Skin of body (tissue), 2 donors: ENCODE measurements around the gene SLC7A10. TPM values are rescaled to one million over a fixed set of nuclear protein-coding genes. Genes with fewer than 3 reads are reported as not detected.
"Not testable (repeated sequence)": the region's sequence is repeated elsewhere in the genome, so short reads cannot be mapped to it uniquely, and the experiment has no call there.

Experiments
- DNase-seq: peaks from one replicate; lab custom pipeline; 2025; lab: John Stamatoyannopoulos, UW
- total RNA-seq: library from RNA; depleted of rRNA; stranded (reverse); fragments of >200 nt; gene quantifications from one replicate; pipeline ENCODE4 v1.2.3, GENCODE V29; 2014

The SLC7A10 gene
- total RNA-seq, 1 donor from 2014 or later, result 9.7 TPM

DNA sequence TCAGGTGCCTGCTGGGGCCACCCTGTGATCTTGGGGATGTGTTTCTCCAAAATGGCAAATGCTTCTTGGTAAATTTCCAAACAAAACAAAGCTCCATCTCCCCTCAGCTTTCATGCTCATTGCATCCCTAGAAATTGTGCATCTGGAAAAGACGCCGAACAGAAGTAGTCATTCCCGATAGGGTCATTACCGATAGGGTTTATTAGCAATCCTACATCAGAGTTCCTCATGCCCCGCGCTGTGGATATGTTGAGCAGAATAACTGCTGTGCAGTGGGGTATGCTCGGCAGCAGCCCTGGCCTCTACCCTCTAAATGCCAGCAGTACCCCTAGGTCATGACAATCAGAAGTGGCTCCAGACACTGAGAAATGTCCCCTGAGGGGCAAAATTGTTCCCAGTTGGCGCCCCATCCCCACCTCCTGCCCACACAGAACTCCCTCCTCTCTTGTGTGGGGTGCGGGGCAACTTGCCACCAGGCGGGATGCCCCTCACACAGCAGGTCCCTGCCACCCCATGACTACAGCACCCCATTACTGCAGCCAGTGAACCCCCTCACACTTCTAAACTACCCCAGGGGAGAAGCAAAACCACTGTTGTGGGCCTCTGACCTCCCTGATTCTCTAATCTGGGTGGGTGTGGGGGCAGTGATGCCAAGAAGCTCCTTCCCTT, 13.0 kb upstream of the SLC7A10 start:
- DNase-seq, result no peak

DNA sequence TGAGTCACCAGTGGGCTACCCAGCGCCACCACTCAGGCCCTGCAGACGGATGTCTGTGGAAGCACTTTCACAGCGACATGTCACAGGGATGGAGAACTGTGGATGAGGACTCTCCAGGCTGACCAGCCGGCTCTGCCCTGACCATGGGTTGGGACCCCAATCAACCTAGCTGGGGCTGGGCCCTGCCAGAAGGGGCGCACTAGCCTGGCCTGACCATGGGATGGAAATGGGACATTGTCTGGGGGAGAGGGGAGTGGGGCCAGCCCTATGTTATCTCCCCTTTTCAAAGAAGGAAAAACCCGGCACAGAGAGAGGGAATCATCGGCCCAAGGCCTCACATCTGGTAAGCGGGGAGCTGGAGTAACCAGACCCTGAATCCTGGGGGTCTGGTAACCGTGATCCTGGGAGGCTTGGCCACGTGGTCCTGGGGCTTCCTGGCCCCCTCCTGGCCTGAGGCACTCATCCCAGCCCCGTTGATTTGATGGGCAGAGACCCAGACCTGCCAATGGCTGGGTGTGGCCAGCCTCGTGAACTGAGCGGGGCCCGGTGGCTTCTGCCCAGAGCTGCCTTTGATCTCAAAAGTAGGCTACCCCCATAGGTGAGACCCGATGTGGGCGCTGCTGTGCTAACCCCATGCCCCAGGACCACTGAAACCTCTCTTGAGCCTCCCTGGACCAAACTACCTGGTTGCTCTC, 11.2 kb upstream of the SLC7A10 start:
- no peak for DNase-seq

DNA sequence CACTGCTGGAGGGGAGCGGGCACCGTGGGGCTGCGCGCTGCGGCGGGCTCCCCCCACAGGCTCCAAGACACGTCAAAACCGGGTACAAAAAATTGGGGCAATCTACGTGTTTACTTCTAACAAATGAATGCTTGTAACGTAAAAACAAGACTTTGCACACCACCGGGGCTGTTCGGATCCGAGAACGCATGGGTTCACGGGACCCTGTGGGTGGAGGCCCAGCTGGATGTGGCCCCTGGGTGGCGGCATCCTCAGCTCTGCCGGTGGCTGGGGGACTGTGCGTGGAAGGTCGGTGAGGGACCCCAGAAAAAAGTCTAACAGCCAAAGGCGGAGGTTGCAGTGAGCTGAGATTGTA, 10.3 kb upstream of the SLC7A10 start:
- DNase-seq, result no peak

DNA sequence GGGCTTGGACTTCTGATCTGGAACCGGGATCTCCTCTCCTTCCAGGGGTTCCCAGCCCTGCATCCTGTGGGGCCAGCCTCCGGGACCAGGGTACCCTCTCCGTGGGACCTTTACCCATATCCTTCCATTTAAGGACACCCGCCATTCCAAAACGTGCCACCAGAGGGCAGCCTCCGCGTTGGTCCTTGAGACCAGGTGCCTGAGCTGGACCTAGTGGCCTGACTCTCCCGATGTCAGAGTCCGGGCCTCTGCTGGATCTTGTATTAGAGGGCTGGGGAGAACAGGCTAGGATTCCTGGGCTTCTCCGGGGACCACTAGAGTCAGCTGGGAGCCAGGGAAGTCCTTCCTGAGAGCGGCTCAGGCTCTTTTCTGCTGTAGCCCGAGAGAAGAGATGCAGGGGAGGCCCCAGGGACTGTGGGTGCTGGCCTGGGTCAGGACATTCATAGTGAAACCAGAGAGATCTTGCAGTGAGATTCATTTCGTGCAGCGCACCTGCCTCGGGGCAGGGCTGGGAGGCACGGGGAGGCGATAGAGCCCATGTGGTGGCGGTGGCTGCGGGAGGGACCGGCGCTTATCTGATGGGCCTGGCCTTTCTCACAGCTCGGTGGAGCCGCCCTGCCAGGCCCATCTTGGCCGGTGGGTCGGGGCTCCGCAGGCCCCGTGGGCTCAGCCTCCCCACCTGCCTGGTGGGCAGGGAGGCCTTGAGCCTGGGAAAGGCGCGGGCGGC, 9.8 kb upstream of the SLC7A10 start:
- peak; percentile 18 for DNase-seq

DNA sequence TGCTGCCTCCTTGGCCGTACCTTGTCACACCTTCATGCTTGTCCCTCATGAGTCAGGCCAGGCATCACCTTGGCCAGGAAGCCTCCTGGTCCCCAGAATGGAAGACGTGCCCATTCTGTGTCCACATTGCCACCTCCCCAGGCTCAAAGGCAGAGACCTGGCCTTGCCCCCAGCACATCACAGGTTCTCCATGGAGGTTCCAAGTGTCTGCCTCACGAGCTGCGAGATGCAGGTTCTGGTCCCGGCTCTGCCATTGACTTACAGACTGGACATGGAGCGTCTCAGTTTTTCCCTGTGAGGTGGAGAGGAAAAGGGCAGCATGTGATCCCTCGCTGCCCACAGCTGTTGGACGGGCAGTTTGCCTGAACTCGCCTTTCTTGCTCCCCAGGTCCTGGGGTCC, 9.1 kb upstream of the SLC7A10 start:
- no peak for DNase-seq

DNA sequence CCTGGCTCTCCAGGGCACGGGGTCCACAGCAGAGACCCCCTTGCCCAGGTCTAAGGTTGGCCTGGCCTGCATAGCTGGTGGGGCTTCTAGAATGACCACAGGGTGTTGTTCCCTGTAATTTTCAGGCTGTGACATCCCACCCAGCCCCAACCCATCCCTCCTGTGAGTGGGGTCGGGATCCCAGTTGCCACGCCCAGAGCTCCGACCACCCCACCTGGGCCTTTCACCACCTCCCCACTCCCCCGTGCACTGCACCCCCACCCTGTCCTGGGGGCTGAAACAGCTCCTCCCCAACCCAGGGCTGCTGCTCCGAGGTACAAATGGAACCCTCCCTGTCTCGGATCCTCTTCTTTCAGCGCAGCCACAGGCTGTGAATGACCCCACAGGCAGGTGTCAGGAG, 8.4 kb upstream of the SLC7A10 start:
- DNase-seq, result no peak

DNA sequence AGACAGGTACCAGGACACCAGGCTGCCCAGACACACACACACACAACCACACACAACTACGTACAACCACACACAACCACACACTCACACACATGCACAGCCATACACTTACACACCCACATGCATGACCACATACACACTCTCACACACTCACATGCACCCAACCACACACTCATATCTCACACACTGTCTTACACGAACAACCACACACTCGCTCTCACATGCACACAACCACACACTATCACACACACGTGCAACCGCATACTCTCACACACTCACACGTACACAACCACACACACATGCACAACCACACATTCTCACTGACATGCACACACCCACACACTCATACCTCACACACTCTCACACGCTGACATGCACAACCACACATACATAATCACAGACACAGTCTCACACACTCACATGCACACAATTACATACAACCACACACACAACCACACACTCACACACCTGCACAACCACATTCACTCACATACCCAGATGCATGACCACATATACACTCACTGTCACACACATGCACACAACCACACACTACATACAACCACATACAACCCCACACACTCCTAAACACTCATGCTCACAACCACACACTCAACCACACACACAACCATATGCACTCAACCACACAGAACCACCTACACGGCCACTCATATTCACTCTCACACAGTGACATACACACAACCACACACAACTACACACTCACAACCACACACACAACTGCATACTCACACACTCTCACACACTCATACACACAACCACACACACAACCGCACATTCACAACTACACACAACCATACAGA, 7.6 kb upstream of the SLC7A10 start:
- DNase-seq, result no peak

DNA sequence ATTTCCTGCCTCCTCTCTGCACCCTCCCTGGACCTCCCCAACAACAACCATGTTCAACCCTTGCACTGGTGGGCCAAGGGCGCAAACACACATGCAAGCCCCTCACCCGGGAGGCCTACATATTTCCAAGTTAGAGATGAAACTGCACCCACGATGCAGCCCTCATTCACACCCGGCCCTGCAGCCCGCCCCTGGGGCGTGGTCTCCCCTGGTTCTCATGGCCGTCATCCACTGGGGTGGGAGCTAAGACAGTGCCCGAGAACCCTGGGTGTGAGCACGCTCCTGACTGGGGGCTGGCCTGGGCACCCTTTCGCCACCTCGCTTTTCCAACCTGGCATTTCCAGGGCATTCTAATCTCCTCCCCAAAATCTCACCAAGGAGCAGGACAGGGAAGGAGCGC, 7.0 kb upstream of the SLC7A10 start:
- DNase-seq, result no peak

DNA sequence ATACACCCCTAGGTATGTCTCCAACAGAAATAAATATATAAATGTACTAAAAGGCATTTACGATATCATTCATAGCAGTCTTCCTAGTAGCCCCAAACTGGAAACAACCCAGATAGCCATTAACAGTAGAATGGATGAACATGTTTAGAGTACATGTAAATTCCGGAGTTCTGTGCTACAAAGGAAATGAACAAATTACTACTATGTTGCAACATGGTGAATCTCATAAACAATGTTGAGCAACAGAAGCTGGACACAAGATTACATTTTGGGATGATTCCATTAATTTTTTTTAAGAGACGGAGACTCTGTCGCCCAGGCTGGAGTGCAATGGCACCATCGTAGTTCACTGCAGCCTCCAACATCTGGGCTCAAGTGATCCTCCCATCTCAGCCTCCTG, 5.9 kb upstream of the SLC7A10 start:
- no peak for DNase-seq

DNA sequence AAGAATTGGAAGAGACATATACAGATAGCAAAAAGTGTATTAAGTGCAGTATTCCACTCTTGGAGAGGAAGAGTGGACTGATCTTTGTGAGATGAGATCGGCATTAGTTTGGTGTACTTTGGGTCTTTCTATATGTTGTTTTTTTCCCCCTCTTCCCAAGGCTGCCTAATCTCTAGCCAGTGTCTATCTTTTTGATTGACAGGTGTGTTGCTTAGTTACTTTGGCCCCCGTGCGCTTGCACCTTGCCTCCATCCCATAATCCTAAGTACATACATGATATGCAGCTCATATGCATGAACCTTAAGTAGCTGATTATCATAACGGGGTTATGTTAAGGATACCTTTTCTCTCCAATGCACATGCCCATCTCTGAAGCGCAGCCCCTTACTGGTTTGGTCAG, 4.3 kb upstream of the SLC7A10 start:
- DNase-seq, result no peak

DNA sequence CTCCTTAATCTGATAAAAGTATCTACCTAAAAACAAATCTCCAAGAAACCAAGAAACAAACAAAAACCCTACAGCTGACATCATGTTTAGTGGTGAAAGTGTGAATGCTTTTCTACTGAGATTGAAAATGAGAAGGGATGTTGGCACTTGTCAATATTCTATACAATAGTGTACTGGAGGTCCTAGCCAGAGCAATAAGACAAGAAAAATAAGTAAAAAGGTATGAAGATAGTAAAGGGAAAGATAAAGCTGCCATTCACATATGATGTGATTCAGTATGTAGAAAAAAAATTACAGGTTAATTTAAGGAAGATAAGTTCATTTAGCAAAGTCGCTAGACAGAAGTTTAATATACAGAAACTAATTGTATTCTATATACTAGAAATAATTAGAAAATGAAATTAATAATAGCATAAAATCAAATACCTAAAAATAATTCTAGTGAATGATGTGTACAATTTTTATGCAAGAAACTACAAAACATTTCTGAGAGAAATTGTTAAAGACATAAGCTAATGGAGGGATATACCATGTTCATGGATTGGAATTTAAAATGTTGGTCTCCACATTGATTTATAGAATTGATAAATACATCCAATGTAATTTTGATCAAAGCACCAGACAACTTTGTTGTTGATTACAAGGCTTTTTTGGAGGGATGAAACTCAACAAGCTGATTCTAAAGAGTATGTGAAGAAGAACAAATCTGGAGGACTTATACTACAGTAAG, 2.4 kb upstream of the SLC7A10 start:
- DNase-seq, result no peak

DNA sequence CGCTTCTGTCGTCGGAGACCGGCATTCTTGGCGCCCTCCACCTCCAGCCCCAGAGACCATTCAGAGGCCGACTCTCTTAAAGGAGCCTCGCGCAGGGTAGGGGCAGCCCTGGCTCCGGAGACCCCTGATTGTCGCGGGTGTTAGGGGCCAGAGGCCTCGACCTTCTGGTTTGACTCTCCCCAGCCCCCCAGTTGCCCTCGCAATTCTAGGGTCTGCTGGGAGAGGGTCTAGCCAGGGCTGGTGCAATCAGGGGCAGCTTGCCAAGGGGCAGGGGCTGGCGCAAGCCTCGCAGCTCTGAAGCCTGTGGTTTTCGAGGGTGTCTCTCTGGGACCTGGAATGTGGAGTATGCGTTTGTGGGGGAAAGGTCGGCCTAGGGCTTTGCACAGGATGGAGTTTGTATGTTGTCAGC, 1.6 kb upstream of the SLC7A10 start:
- DNase-seq, result no peak

DNA sequence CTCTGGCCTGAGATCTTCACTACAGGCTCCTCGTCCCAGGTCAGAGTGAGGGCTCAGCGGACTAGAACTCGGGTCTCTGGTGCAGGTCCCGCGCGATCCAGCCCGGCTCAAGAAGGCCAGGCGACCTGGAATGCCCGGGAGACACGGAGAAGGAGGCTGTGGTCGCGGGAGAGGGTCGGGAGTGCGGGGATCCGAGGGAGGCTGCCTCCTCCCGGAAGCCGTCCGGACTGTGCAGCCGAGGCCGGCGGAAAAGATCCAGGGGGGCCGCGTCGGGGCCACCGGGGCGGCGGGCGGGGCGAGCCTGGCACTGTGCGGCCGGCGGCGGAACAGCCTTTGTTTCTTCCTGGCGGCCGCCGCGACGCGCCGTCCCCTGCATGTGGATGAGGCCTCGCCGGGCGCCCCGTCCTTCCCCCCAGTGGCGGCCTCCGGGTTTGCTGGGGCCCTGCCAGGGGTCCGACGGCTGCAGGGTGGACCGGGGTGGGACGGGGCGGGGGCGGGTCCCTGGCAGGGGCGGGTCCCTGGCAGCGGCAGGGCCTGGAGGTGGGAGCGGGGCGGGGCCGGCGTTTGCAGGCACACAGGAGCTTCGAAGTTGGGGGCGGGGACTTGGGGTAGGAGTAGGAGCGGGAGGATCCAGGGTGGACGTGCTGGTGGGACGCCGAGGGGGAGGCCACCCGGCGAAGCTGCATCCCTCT, 1.0 kb upstream of the SLC7A10 start:
- DNase-seq, result no peak

DNA sequence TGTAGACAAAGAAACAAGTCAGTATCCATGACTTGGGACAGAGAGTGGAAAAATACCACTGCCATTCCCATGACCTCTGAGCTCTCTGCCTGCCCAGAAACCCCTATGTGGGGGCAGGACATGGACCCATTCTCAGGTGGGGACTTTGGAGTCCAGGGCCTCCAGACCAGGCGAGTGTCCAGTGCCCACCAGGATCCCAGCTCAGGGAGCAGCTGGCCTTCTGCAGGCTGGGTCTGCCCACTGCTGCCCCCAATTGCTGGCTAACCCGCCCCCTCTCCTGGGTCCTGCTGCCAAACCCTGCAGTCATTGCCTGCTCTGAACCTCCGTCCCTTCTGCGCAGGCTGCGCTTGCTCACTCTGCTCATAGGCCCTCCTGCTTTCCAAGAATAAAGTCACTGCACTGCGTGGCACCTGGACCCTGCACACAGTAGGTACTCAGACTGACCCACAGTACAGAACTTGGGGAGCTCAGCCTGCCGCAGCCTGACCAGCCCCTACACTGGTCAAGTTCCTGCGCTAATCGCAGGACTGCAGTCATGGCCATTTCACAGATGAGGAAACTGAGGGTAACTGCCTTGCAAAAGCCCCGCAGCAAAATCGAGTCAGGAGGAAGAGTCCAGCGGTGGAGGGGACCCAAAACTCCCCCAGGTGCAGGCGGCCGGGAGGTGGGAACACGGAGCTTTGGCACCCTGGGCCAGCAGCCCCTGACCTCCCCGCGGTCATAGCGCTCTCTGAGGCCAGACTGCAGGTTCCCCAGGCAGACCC, 774 bp downstream of the SLC7A10 start:
- no peak for DNase-seq

DNA sequence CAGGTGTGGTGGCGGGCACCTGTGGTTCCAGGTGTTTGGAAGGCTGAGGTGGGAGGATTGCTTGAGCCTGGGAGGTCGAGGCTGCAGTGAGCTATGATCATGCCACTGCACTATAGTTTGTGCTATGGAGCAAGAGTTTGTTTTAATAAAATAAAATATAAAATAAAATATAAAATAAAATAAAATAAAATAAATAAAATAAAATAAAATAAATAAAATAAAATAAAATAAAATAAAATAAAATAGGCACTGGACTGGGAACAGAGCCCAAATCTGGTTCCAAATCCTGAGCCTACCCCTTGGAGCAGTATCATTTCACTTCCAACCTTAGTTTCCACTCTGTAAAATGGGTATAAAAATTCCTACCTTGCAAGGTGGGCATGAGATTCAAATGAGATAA, 3.4 kb downstream of the SLC7A10 start:
- not testable (repeated sequence) for DNase-seq

DNA sequence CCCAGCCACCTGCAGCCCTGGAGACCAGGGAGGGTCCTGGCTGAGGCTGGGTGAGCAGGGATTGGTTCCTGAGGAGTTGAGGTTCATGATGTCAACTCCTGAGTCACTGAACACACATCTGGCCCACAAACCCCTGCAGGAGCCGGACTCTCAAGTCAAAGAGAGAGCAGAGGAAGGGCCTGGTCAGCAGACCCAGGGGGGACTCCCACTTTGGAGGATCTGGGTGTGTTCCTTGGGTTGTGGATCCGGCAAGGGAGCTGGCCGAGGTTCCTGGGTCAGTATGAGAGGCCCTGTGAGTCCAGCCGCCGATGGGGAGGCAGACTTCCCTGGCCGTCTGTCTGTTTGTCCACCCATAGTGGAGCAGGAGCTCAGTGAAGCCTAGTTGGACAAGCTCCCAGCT, 4.0 kb downstream of the SLC7A10 start:
- DNase-seq, result no peak

DNA sequence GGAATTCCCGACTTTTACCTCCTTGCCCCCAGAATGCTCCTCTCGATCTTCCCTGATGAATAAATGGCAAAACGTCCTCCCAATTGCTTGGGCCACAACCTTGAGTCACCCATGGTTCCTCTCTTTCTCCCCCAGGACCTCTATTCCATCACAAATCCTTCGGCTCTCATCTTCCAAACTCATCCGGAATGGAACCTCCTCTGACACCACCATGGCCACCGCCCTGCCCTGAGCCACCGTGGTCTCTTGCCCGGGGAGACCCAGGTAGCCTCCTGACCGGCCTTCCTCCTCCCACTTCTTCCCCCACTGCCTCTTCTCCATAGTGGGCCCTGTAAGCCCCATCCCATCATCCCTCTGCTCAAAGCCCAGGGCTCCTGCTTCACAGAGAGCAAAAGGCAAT, 4.9 kb downstream of the SLC7A10 start:
- no peak for DNase-seq

DNA sequence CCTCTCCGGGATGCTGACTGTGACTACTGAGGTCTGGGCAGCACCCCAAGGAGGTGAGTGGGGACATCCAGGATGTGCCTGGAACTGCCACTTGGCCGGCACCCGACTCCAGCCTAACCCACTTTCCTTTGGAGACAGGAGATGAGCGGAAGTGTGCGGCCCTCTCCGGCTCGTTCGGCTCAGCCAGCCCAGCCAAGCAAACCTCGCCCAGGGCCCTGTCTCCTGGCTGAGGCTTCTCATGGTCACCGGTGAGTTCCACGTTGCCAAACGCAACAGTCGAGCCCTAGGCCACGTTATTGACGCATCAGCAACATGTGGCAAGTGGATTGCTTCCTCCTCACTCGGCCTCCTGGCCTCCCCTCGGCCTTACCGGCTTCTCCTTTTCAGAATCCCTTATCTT, 5.5 kb downstream of the SLC7A10 start:
- DNase-seq, result no peak

DNA sequence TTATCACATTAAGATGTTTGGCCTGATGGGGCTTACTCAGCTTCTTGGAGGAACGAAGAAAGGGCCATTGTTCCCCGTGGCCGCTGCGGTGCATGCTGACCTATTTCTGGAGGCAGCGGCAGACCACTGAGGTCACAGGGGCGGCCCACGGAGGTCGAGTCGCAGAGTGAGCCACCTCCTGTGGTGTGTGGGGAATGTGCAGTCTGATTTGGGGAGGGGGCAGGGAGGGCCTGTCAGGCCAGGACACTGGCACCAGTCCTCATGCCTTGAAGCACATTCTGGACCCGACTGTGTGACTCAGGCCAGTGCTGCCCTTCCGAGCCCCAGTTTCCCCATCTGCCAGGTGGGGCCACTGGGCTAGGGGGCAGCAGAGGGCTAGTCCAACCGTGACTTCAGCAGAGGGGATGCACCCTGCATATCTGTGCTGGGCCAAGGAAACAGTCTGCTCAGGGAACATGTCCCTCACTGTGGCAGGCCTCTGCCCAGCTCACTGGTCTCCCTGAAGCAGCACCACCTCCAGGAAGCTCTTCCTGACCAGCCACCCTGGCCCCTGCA, 6.3 kb downstream of the SLC7A10 start:
- no peak for DNase-seq

DNA sequence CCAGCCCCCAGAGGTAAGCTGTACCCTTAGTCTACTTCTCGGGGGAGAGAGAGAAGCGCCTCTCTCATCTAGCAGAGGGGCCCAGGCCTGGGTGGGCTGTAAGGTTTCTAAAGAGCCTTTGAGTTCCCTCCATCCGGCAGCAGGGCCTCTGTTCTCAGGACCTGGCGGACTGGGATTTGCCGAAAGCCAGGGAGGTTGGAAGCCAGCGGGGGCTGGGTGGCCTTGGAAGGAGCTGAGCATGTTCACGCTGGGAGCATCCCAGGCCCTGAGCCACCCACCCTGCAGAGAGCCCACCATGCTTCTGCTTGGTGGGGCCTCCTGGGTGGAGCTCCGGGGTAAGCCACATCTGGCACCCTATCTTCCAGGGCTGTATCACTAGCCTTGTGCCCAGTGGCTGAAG, 7.8 kb downstream of the SLC7A10 start:
- DNase-seq, result no peak
